Left ventricle myocardium inferior (tissue), 1 donor: ENCODE measurements around the gene CHAF1B. TPM values are rescaled to one million over a fixed set of nuclear protein-coding genes. Genes with fewer than 3 reads are reported as not detected.
"Not testable (repeated sequence)": the region's sequence is repeated elsewhere in the genome, so short reads cannot be mapped to it uniquely, and the experiment has no call there.

Experiments
- DNase-seq: peaks from one replicate; pipeline ENCODE4 v3.0.0-alpha.2; 2020
- H3K27ac ChIP-seq: fragments of 200-600 bp; replicated peaks from 2 replicates; pipeline ENCODE4 v1.8.0; 2021
- H3K27me3 ChIP-seq: fragments of 200-600 bp; 2 replicates; pipeline ENCODE4 v1.8.0; 2021; ENCODE audit warnings: low read depth
- H3K36me3 ChIP-seq: fragments of 200-600 bp; 2 replicates; pipeline ENCODE4 v1.8.0; 2021
- H3K4me1 ChIP-seq: fragments of 200-600 bp; 2 replicates; pipeline ENCODE4 v1.8.0; 2021
- H3K4me3 ChIP-seq: fragments of 200-600 bp; 2 replicates; pipeline ENCODE4 v1.8.0; 2021; ENCODE audit warnings: mild to moderate bottlenecking, moderate library complexity
- H3K9me3 ChIP-seq: fragments of 200-600 bp; replicated peaks from 2 replicates; pipeline ENCODE4 v1.8.0; 2021
- intact Hi-C: fragments of 100-400 bp; cut with micrococcal nuclease; formaldehyde crosslinking; loops from one replicate; pipeline ENCODE4 v1.11.0; 2022
- total RNA-seq: library from RNA; stranded (reverse); fragmentation: NEBNext Ultra II Directional; extraction: Animal tissue kit (Norgen Biotek cat#: 25700); gene quantifications from one replicate; pipeline ENCODE4 v1.2.1, GENCODE V29; 2021
- TF ChIP-seq, protein P1 (sequence below): fragments of 200-600 bp; IDR thresholded peaks from 2 replicates; pipeline ENCODE4 v1.8.0; 2021; ENCODE audit warnings: antibody characterized with exemption, mild to moderate bottlenecking, borderline replicate concordance
- donor health status: DM: no; HTN: yes; CAD: no; lungs with severe emphysema.

The CHAF1B gene
- total RNA-seq, 1 donor from 2014 or later: 0.38 TPM

DNA sequence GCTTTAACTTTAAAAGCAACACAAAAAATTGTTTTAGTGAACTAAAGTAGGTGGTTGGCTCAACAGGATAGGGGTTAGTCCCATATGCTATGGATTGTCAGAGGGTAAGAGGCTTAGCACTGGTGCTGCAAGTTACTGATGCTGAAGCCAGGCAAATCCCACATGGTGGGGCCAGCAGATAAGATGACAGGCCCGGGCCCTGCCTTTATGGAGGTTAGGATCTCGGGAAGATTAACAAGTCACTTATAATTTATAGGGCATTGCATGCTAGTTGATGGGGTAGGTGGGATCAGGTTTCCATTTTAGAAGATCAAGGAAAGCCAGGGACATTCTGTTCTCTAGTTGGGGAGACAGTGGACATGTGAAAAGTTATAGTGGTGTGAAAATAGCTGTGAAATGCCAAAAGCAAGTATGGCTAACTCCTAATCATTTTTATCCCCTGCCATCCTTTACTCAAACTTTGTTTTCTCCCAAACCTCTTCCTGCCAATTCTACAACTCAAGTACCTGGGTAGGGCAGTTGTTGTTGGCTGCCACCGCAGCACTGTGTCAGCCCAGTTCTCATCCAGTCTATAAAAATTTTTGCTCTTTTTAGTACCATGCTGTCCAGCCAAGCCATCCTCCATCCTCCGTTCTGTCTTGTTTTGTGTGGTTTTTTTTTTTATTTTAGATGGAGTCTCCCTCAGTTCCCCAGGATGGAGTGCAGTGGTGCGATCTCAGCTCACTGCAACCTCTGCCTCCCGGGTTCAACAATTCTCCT, 10.3 kb downstream of the CHAF1B start:
- H3K27ac ChIP-seq: no peak overlapping the region
- TF ChIP-seq, protein P1, sequence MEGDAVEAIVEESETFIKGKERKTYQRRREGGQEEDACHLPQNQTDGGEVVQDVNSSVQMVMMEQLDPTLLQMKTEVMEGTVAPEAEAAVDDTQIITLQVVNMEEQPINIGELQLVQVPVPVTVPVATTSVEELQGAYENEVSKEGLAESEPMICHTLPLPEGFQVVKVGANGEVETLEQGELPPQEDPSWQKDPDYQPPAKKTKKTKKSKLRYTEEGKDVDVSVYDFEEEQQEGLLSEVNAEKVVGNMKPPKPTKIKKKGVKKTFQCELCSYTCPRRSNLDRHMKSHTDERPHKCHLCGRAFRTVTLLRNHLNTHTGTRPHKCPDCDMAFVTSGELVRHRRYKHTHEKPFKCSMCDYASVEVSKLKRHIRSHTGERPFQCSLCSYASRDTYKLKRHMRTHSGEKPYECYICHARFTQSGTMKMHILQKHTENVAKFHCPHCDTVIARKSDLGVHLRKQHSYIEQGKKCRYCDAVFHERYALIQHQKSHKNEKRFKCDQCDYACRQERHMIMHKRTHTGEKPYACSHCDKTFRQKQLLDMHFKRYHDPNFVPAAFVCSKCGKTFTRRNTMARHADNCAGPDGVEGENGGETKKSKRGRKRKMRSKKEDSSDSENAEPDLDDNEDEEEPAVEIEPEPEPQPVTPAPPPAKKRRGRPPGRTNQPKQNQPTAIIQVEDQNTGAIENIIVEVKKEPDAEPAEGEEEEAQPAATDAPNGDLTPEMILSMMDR: no peak
- H3K27me3 ChIP-seq: no peaks in the 10 kb centered on the region
- no peak for DNase-seq
- intact Hi-C loops: no loop called here
- no peaks in the 10 kb centered on the region for H3K36me3 ChIP-seq
- no peaks in the 10 kb centered on the region for H3K9me3 ChIP-seq
- no peaks in the 10 kb centered on the region for H3K4me1 ChIP-seq
- no peak overlapping the region for H3K4me3 ChIP-seq

DNA sequence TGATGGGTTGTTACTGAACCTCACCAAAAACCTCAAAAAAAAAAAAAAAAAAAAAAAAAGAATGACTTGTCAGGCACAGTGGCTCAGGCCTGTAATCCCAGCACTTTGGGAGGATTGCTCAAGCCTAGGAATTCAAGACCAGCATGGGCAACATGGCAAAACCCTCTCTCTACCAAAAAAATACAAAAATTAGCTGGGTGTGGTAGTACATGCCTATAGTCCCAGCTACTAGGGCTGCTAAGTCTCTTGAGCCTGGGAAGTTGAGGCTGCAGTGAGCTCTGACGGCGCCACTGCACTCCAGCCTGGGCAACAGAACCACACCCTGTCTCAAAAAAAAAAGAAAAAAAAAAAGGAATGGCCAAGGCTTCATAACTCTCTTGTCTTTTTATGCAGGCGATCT, 11.1 kb downstream of the CHAF1B start:
- Histone ChIP-seq H3K27ac (no peak overlapping the region), H3K4me3 (no peak overlapping the region), H3K4me1 (no peaks in the 10 kb centered on the region), H3K27me3 (no peaks in the 10 kb centered on the region), H3K36me3 (no peaks in the 10 kb centered on the region), H3K9me3 (no peaks in the 10 kb centered on the region)
- TF ChIP-seq, protein P1: no peak
- no peak for DNase-seq
- intact Hi-C loops: no loop called here

DNA sequence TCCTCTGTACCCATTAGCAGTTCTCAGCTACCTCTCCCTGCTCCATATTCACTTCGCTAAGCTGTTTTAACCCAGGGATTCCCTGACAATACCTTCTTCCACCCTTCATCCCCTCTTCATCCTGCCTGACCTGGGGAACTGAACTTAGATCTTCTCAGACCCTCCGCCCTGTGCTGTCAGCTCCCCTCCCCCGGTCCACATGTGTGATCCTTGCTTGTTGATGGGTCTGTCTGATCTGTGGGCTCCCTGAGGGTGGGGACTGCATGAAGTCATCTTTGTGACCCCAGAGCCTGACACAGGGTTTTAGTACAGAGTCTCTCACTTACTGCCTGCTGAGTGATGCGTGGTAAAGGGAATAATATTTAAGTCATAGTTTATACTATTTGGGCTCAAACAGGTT, 11.8 kb downstream of the CHAF1B start:
- intact Hi-C loops: no loop called here
- H3K36me3 ChIP-seq: no peaks in the 10 kb centered on the region
- H3K4me1 ChIP-seq: no peaks in the 10 kb centered on the region
- no peaks in the 10 kb centered on the region for H3K27me3 ChIP-seq
- DNase-seq: no peak
- no peaks in the 10 kb centered on the region for H3K9me3 ChIP-seq
- TF ChIP-seq, protein P1: no peak
- no peak overlapping the region for H3K4me3 ChIP-seq
- H3K27ac ChIP-seq: no peak overlapping the region

DNA sequence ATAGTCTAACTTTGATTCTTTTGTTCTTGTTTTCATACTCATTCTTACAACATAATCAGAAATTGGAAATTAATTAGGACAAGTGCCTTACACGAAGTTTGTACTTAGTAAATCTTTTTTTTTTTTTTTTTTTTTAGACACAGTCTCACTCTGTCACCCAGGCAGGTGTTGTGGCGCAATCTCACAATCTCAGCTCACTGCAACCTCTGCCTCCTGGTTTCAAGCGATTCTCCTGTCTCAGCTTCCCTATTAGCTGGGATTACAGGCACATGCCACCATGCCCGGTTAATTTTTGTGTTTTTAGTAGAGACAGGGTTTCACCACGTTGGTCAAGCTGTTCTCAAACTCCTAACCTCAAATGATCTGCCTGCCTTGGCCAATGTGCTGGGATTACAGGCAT, 12.4 kb downstream of the CHAF1B start:
- H3K36me3 ChIP-seq: no peaks in the 10 kb centered on the region
- no peak overlapping the region for H3K27ac ChIP-seq
- no peaks in the 10 kb centered on the region for H3K9me3 ChIP-seq
- no peaks in the 10 kb centered on the region for H3K4me1 ChIP-seq
- DNase-seq: no peak
- no peak overlapping the region for H3K4me3 ChIP-seq
- no peaks in the 10 kb centered on the region for H3K27me3 ChIP-seq
- TF ChIP-seq, protein P1: no peak
- intact Hi-C loops: no loop called here

DNA sequence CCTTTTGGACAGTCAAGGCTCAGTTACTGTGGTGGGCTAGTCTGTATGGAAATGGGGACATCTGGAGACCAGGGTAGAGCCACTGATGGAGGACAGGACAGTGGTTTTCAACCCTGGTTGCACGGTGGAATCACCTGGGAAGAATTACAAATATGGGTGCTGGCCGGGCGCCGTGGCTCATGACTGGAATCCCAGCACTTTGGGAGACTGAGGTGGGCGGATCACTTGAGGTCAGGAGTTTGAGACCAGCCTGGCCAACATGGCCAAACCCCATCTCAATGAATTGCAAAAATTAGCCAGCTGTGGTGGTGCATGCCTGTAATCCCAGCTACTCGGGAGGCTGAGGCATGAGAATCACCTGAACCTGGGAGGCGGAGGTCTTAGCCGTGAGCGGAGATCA, 14.5 kb downstream of the CHAF1B start:
- H3K4me3 ChIP-seq, H3K27me3 ChIP-seq, H3K27ac ChIP-seq, H3K36me3 ChIP-seq, DNase-seq, H3K4me1 ChIP-seq, H3K9me3 ChIP-seq, intact Hi-C loops: not testable (repeated sequence)

DNA sequence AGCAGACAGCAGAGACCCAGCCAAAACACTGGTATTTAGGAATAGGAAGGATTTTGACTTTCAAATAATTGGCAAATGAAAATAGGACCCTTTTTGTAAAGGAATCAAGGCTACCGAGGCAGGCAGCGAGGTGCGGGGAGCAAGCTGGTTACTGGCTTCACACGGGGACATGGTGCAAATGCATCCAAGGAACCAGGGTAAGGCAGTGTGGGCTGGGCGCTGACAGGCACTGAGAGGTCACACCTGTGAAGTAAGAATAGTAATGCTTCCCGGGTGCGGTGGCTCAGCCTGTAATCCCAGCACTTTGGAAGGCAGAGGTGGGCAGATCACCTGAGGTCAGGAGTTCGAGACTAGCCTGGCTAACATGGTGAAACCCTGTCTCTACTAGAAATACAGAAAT, 15.5 kb downstream of the CHAF1B start:
- no peak overlapping the region for H3K27ac ChIP-seq
- H3K9me3 ChIP-seq: no peaks in the 10 kb centered on the region
- DNase-seq: no peak
- no peaks in the 10 kb centered on the region for H3K27me3 ChIP-seq
- H3K4me3 ChIP-seq: no peak overlapping the region
- intact Hi-C loops: no loop called here
- H3K4me1 ChIP-seq: no peaks in the 10 kb centered on the region
- no peaks in the 10 kb centered on the region for H3K36me3 ChIP-seq
- TF ChIP-seq, protein P1: no peak
